Skeletal muscle satellite cell (primary cell): ENCODE results near the gene PRKCB.

Experiments
- H3K27me3 ChIP-seq: 2 replicates; pipeline ENCODE4 v1.7.0; 2013; ENCODE audit warnings: low read length; ENCODE audit not compliant: control insufficient read depth, insufficient read depth
- H3K36me3 ChIP-seq: 2 replicates; pipeline ENCODE4 v1.7.0; 2013; ENCODE audit warnings: mild to moderate bottlenecking, control low read depth, low read length; ENCODE audit not compliant: insufficient read depth
- H3K4me1 ChIP-seq: 2 replicates; pipeline ENCODE4 v1.7.0; 2013; ENCODE audit warnings: low read length; ENCODE audit not compliant: control insufficient read depth, insufficient read depth
- H3K4me2 ChIP-seq: 2 replicates; pipeline ENCODE4 v1.7.0; 2013; ENCODE audit warnings: mild to moderate bottlenecking, low read length
- H3K4me3 ChIP-seq: 2 replicates; pipeline ENCODE4 v1.7.0; 2013; ENCODE audit warnings: low read length
- H3K9ac ChIP-seq: 2 replicates; pipeline ENCODE4 v1.7.0; 2013; ENCODE audit warnings: mild to moderate bottlenecking, low read depth, low read length, moderate library complexity
- H3K9me3 ChIP-seq: replicated peaks from 2 replicates; pipeline ENCODE4 v1.7.0; 2013; ENCODE audit warnings: mild to moderate bottlenecking, control low read depth, low read length

The PRKCB gene

DNA sequence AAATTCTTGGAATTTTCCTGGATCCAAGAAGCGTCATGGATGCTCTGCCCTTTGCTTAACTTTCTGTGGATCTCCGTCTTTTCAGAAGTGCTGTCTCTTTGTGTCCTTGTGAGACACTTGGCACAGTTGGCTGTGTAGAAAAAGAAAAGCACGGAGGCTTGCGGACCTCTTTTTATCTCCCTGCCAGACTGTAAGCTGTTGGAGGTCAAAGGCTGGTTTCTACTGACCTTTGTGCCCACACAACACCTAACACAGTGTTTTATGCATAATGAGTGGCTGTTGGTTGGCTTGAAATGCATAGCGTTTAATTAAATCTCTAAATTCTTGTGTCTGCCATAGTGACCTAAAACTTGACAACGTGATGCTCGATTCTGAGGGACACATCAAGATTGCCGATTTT is 344.7 kb downstream of the PRKCB start:
- H3K9me3 ChIP-seq = no peaks in the 10 kb centered on the region
- H3K9ac ChIP-seq = no peak overlapping the region
- no peaks in the 10 kb centered on the region for H3K36me3 ChIP-seq
- H3K4me2 ChIP-seq = no peak overlapping the region
- H3K4me3 ChIP-seq = no peak overlapping the region
- no peaks in the 10 kb centered on the region for H3K4me1 ChIP-seq
- H3K27me3 ChIP-seq = no peaks in the 10 kb centered on the region

GRCh38 chr16:24188021-24188542 is 352.3 kb downstream of the PRKCB start:
- Histone ChIP-seq H3K4me3 (no peak overlapping the region), H3K9ac (no peak overlapping the region), H3K36me3 (no peaks in the 10 kb centered on the region), H3K9me3 (peaks cover 4% of the 10 kb centered on the region), H3K4me1 (no peaks in the 10 kb centered on the region), H3K4me2 (no peak overlapping the region), H3K27me3 (no peaks in the 10 kb centered on the region)

- Histone ChIP-seq H3K27me3 (no peaks in the 10 kb centered on the region), H3K4me3 (no peak overlapping the region), H3K9ac (no peak overlapping the region), H3K4me2 (no peak overlapping the region), H3K9me3 (peaks cover 4% of the 10 kb centered on the region), H3K4me1 (no peaks in the 10 kb centered on the region), H3K36me3 (no peaks in the 10 kb centered on the region)
Measured at GRCh38 chr16:24188751-24189318, 353.1 kb downstream of the PRKCB start.

DNA sequence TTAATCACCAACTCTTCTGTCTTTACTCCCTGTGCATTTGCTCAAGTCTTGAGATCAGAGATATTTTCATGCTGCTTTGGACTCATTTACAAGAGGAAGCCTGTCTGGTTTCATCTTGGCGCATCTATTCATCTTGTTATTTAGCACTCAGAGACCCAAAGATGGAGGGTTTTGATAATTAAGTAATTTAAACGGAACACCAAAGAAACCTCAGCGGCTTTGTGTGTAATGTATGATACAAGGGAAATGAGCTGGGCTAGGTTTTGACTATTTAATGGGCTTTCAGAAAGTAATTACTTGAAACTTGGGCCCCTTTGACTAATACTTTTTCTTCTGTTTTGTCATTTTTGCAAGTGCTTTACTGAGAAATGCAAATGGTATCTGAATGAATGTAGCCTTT is 354.2 kb downstream of the PRKCB start:
- no peak overlapping the region for H3K9ac ChIP-seq
- H3K9me3 ChIP-seq = peaks cover 4% of the 10 kb centered on the region
- no peaks in the 10 kb centered on the region for H3K36me3 ChIP-seq
- H3K4me3 ChIP-seq = no peak overlapping the region
- H3K4me2 ChIP-seq = no peak overlapping the region
- H3K27me3 ChIP-seq = no peaks in the 10 kb centered on the region
- H3K4me1 ChIP-seq = no peaks in the 10 kb centered on the region

- Histone ChIP-seq H3K27me3 (no peaks in the 10 kb centered on the region), H3K9ac (no peak overlapping the region), H3K4me3 (no peak overlapping the region), H3K9me3 (no peaks in the 10 kb centered on the region), H3K4me1 (no peaks in the 10 kb centered on the region), H3K4me2 (no peak overlapping the region), H3K36me3 (no peaks in the 10 kb centered on the region)
Measured at GRCh38 chr16:24191876-24192402, 356.2 kb downstream of the PRKCB start.

DNA sequence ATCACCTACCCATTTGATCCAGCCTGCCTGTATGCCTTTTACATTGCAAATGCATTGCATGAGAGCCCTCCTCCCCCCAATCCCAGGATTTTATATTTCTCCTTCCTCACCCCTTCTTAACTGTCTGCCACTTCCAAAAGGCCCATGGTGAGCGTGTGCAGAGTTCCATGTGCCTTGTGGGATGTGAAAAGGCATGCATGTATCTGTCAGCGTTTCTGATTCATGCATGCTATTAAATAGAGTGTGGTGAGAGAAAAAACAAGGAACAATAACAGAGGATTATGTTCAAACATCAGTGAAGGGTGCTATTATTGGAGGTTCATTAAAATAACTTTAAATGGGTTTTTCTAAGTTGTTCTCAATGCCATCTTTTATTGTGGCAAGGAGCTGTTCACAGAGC is 359.4 kb downstream of the PRKCB start:
- no peak overlapping the region for H3K4me3 ChIP-seq
- H3K9ac ChIP-seq = no peak overlapping the region
- no peaks in the 10 kb centered on the region for H3K4me1 ChIP-seq
- H3K27me3 ChIP-seq = no peaks in the 10 kb centered on the region
- no peak overlapping the region for H3K4me2 ChIP-seq
- no peaks in the 10 kb centered on the region for H3K36me3 ChIP-seq
- H3K9me3 ChIP-seq = peaks cover 7% of the 10 kb centered on the region

GRCh38 chr16:24198807-24199533 is 363.2 kb downstream of the PRKCB start:
- Histone ChIP-seq H3K27me3 (no peaks in the 10 kb centered on the region), H3K9ac (no peak overlapping the region), H3K4me1 (no peaks in the 10 kb centered on the region), H3K4me3 (no peak overlapping the region), H3K4me2 (no peak overlapping the region), H3K9me3 (peaks cover 7% of the 10 kb centered on the region), H3K36me3 (no peaks in the 10 kb centered on the region)

DNA sequence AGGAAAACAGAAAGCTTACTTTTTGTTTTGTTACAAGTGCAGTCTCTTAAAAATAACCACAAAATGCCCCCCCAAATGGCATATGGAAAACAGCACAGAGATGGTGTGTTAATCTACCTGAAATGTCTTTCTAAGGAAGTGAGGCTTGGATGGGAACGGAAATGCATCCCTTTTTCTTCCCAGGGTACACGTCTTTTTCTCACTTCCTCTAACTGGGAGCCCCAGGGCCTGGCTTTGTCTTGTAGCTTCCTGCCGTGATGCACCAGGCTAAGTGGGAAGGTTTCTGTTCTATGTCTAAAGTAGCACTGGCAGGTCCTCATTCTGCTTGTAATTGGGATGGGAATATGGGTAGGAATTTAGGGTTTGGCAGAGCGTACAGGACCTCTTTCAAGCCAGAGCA is 367.9 kb downstream of the PRKCB start:
- H3K9me3 ChIP-seq = peaks cover 3% of the 10 kb centered on the region
- H3K4me1 ChIP-seq = no peaks in the 10 kb centered on the region
- H3K9ac ChIP-seq = no peak overlapping the region
- no peaks in the 10 kb centered on the region for H3K36me3 ChIP-seq
- H3K4me2 ChIP-seq = no peak overlapping the region
- H3K27me3 ChIP-seq = no peaks in the 10 kb centered on the region
- no peak overlapping the region for H3K4me3 ChIP-seq

- no peaks in the 10 kb centered on the region for H3K4me1 ChIP-seq
- peaks cover 3% of the 10 kb centered on the region for H3K9me3 ChIP-seq
- no peaks in the 10 kb centered on the region for H3K36me3 ChIP-seq
- H3K27me3 ChIP-seq = no peaks in the 10 kb centered on the region
- no peak overlapping the region for H3K4me3 ChIP-seq
- no peak overlapping the region for H3K4me2 ChIP-seq
- H3K9ac ChIP-seq = no peak overlapping the region
Measured at GRCh38 chr16:24204150-24204665, 368.4 kb downstream of the PRKCB start.

DNA sequence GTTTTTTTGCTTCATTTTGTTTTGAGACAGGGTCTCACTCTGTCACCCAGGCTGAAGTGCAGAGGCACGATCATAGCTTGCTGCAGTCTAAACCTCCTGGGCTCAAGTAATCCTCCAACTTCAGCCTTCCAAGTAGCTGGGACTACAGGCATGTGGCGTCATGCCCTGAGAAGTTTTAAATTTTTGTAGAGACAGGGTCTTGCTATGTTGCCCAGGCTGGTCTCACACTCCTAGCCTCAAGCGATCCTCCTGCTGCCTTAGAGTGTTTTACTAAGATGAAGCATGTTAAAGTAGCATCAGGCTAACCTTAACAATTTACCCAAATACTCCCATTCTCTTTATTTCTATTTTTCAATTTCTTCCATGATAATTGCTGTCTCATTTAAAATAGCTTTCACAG is 371.1 kb downstream of the PRKCB start:
- H3K4me2 ChIP-seq = no peak overlapping the region

DNA sequence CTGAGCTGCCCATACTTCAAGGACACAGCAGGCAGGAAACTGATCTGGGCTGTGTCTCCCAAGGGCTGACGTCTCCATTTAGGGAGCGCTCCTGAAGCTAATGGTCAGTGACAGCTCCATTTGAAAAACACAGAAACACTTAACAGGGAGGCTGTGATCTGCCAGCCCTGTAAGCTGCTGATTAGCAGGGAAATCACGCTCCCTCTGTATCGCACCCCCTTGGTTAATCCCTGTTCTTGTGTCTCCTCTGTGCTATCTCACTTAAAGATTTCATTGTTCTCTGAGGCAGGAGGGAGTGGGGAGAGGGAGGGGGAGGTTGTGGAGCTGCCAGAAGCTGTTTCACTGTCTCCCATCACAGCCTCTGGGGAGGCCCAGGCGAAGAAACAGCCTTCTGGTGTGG is 372.9 kb downstream of the PRKCB start:
- Histone ChIP-seq H3K4me2 (no peak overlapping the region), H3K4me3 (no peak overlapping the region), H3K27me3 (no peaks in the 10 kb centered on the region), H3K9me3 (no peaks in the 10 kb centered on the region), H3K4me1 (no peaks in the 10 kb centered on the region), H3K36me3 (no peaks in the 10 kb centered on the region), H3K9ac (no peak overlapping the region)

More for the DNA sequence above, 371.1 kb downstream of the PRKCB start:
- Histone ChIP-seq H3K4me3 (no peak overlapping the region), H3K36me3 (no peaks in the 10 kb centered on the region), H3K27me3 (no peaks in the 10 kb centered on the region), H3K9ac (no peak overlapping the region), H3K9me3 (no peaks in the 10 kb centered on the region), H3K4me1 (no peaks in the 10 kb centered on the region)
